ENCODE results near the gene NPLOC4. TPM values are rescaled to one million over a fixed set of nuclear protein-coding genes. Genes with fewer than 3 reads are reported as not detected.

NPLOC4 gene
- total and polyA plus RNA-seq, 2 of the 8 experiments (the other 6 are each of a cell fraction or from before 2014, with no cell fraction given), result 70.7 to 92.7 TPM

GRCh38 chr17:81549031-81549557, 87.8 kb downstream of the NPLOC4 start:
- Histone ChIP-seq H3K36me3 (ENCODE audit: control insufficient read depth in 2 of 4, insufficient read depth in 4 of 4, low read length in 3 of 4) (peaks cover 2 to 27% (median 21%) of the 10 kb centered on the region in 4 experiments; a peak in 7 of 8 replicates), H3K9me3 (ENCODE audit: insufficient read depth in 2 of 2, low read depth in 1 of 2, low read length in 1 of 2) (no peaks in the 10 kb centered on the region), H3K23ac (ENCODE audit: insufficient read length) (no peak overlapping the region), H3K4me3 (ENCODE audit: extremely low read depth in 1 of 4, insufficient read depth in 2 of 4, low read depth in 3 of 4, low read length in 4 of 4) (no peak overlapping the region), H2BK20ac (ENCODE audit: low read length) (no peak overlapping the region), H3K56ac (replicated peaks; ENCODE audit: insufficient read length, low read depth, low read length) (no peak overlapping the region), H2AFZ (ENCODE audit: low read length) (no peak overlapping the region), H3K14ac (ENCODE audit: insufficient read length) (no peak overlapping the region), H3K9ac (replicated peaks in 1 of 4; ENCODE audit: extremely low read depth in 1 of 4, low read depth in 3 of 4, low read length in 3 of 4) (no peak overlapping the region), H3K4me2 (ENCODE audit: insufficient read depth in 1 of 2, low read depth in 2 of 2, low read length in 2 of 2) (no peak overlapping the region), H2BK120ac (replicated peaks; ENCODE audit: low read depth, low read length) (no peak overlapping the region), H4K20me1 (replicated peaks in 1 of 2; ENCODE audit: control insufficient read depth in 1 of 2, insufficient read depth in 2 of 2, low read length in 2 of 2) (peaks cover 0 to 28% of the 10 kb centered on the region in 2 experiments), H3K27ac (ENCODE audit: low read depth, low read length) (no peak overlapping the region), H3K79me1 (ENCODE audit: low read depth, low read length) (peaks cover 4% of the 10 kb centered on the region; the same call in 1 of the 2 replicates), H4K91ac (replicated peaks; ENCODE audit: insufficient read length, low read length) (no peak overlapping the region), H3K4me1 (replicated peaks in 1 of 4; ENCODE audit: control insufficient read depth in 3 of 4, insufficient read depth in 4 of 4, low read length in 3 of 4) (peaks cover 3 to 17% (median 8%) of the 10 kb centered on the region in 4 experiments), H4K5ac (ENCODE audit: insufficient read length, low read depth, low read length) (no peak overlapping the region), H3K23me2 (ENCODE audit: low read depth, low read length) (peaks cover 9% of the 10 kb centered on the region; the same call in 1 of the 2 replicates), H3K79me2 (ENCODE audit: control insufficient read depth in 1 of 2, insufficient read depth in 2 of 2, low read length in 2 of 2) (peaks cover 0 to 10% of the 10 kb centered on the region in 2 experiments; a peak in 1 of 4 replicates), H2BK12ac (ENCODE audit: low read depth, low read length) (no peak overlapping the region), H4K8ac (ENCODE audit: extremely low read depth, insufficient read depth, low read length) (no peak overlapping the region), H3K27me3 (replicated peaks in 1 of 4; ENCODE audit: control insufficient read depth in 3 of 4, extremely low read depth in 1 of 4, insufficient read depth in 3 of 4, low read length in 3 of 4) (no peaks in the 10 kb centered on the region), H2AK5ac (ENCODE audit: low read depth, low read length) (no peak overlapping the region), H3K4ac (replicated peaks; ENCODE audit: insufficient read length, low read depth, low read length) (no peak overlapping the region), H3K18ac (ENCODE audit: extremely low read depth, low read length) (no peak overlapping the region), H2BK5ac (ENCODE audit: low read depth, low read length) (no peak overlapping the region), H2BK15ac (ENCODE audit: low read length) (no peak overlapping the region)
- 94% methylated on average over 13 of the region's 16 CpGs; no CpG with 5 or more reads in 1 of the 2 experiments for WGBS, 2 experiments (ENCODE audit: extremely low coverage in 1 of 2, insufficient coverage in 1 of 2, insufficient read length in 1 of 2, insufficient replicate concordance in 2 of 2, low coverage in 1 of 2, low lambda C conversion rate in 2 of 2, missing lambda C conversion rate in 1 of 2)
- CTCF ChIA-PET (ENCODE audit: partially characterized antibody), result interaction anchor here (0.6 to 2.8 kb wide), 2 partner anchors 11 to 138 kb away, joined by 3 to 8 read pairs; no protein-coding TSS in a partner anchor
- FAIRE-seq, result no peak
- no peak for DNase-seq (ENCODE audit: low read depth in 1 of 2, low spot score in 2 of 2)
- TF ChIP-seq POLR2AphosphoS5 (IDR thresholded peaks at IDR 0.05; ENCODE audit: low read depth, low read length) (no peak), SP4 (IDR thresholded peaks at IDR 0.05; ENCODE audit: low read length) (no peak), SIRT6 (IDR thresholded peaks at IDR 0.05; ENCODE audit: low read length) (no peak), SUZ12 (IDR thresholded peaks at IDR 0.05; ENCODE audit: low read length) (no peak), CEBPB (IDR thresholded peaks at IDR 0.05; ENCODE audit: low read depth, low read length) (no peak), SP2 (IDR thresholded peaks at IDR 0.05; ENCODE audit: low read length) (no peak), ASH2L (IDR thresholded peaks at IDR 0.05; ENCODE audit: low read length) (no peak), BCL11A (IDR thresholded peaks at IDR 0.05; ENCODE audit: low read depth in 2 of 2, low read length in 2 of 2) (no peak), MAX (IDR thresholded peaks at IDR 0.05) (no peak), E2F6 (IDR thresholded peaks at IDR 0.05) (no peak), NANOG (IDR thresholded peaks at IDR 0.05; ENCODE audit: insufficient read depth, low read depth, low read length, poor library complexity, severe bottlenecking) (no peak)
- POLR2A ChIA-PET (ENCODE audit: partially characterized antibody), result interaction anchor here (1.9 to 5.0 kb wide), 2 partner anchors 10 to 11 kb away, joined by 4 to 50 read pairs; no protein-coding TSS in a partner anchor

All from H1 (cell line).